Smooth muscle cell (in vitro differentiated cells): ENCODE results near the gene NPPA. TPM values are rescaled to one million over a fixed set of nuclear protein-coding genes. Genes with fewer than 3 reads are reported as not detected.

Experiments
- DNase-seq: peaks from one replicate; lab custom pipeline; 2025; ENCODE audit not compliant: unreplicated experiment; lab: John Stamatoyannopoulos, UW
- H2AFZ ChIP-seq: fragments of 200-600 bp; sonication (generic); 2 replicates; pipeline ENCODE4 v1.6.0; 2016; ENCODE audit warnings: antibody characterized with exemption, low read depth, mild to moderate bottlenecking
- H3F3A ChIP-seq: fragments of 200-600 bp; sonication (generic); 2 replicates; pipeline ENCODE4 v1.6.0; 2017; ENCODE audit warnings: antibody characterized with exemption, low read depth
- H3K27ac ChIP-seq: fragments of 200-600 bp; sonication (generic); 2 replicates; pipeline ENCODE4 v1.5.1; 2016; ENCODE audit warnings: low read depth, mild to moderate bottlenecking
- H3K27me3 ChIP-seq: fragments of 200-600 bp; sonication (generic); 2 replicates; pipeline ENCODE4 v1.6.1; 2016; ENCODE audit warnings: low read depth, mild to moderate bottlenecking
- H3K36me3 ChIP-seq: fragments of 200-600 bp; sonication (generic); 2 replicates; pipeline ENCODE4 v1.5.1; 2016; ENCODE audit warnings: low read depth
- H3K4me1 ChIP-seq: fragments of 200-600 bp; sonication (generic); 2 replicates; pipeline ENCODE4 v1.5.1; 2016; ENCODE audit warnings: low read depth
- H3K4me2 ChIP-seq: fragments of 200-600 bp; sonication (generic); 2 replicates; pipeline ENCODE4 v1.6.0; 2016; ENCODE audit warnings: mild to moderate bottlenecking
- H3K4me3 ChIP-seq: fragments of 200-600 bp; sonication (generic); 2 replicates; pipeline ENCODE4 v1.5.1; 2016; ENCODE audit warnings: mild to moderate bottlenecking
- H3K79me2 ChIP-seq: fragments of 200-600 bp; sonication (generic); 2 replicates; pipeline ENCODE4 v1.6.0; 2016; ENCODE audit warnings: low read depth, mild to moderate bottlenecking
- H3K9ac ChIP-seq: fragments of 200-600 bp; sonication (generic); 2 replicates; pipeline ENCODE4 v1.6.0; 2016; ENCODE audit warnings: low read depth
- H3K9me3 ChIP-seq: fragments of 200-600 bp; sonication (generic); replicated peaks from 2 replicates; pipeline ENCODE4 v1.5.1; 2016; ENCODE audit warnings: low read depth
- H4K20me1 ChIP-seq: fragments of 200-600 bp; sonication (generic); 2 replicates; pipeline ENCODE4 v1.6.0; 2016; ENCODE audit warnings: low read depth
- CTCF ChIP-seq: fragments of 200-600 bp; sonication (generic); IDR thresholded peaks from 2 replicates; pipeline ENCODE4 v1.5.1; 2017; ENCODE audit warnings: borderline replicate concordance, mild to moderate bottlenecking, antibody characterized with exemption; ENCODE audit not compliant: insufficient read depth, poor library complexity, severe bottlenecking
- WGBS: methylation state at CpG from one replicate; pipeline ENCODE4 v1.1.7; 2016; ENCODE audit warnings: low lambda C conversion rate; 5-methylcytosine and 5-hydroxymethylcytosine counted together
- polyA plus RNA-seq: library from polyadenylated mRNA; unstranded; fragments of >200 nt; fragmentation: Nextera tagmentation; extraction: Ambion mirVana; gene quantifications from 2 replicates; pipeline ENCODE4 v1.2.1, GENCODE V29; 2016
- total RNA-seq: library from RNA; depleted of rRNA; stranded (reverse); fragments of >200 nt; gene quantifications from 2 replicates; pipeline ENCODE4 v1.2.3, GENCODE V29; 2014

Gene NPPA
- total and polyA plus RNA-seq, 2 experiments from 2014 or later = 0.48 TPM; not detected in 1

- no peak for TF ChIP-seq CTCF
- no peak overlapping the region for H3K4me3 ChIP-seq
- DNase-seq = no peak
- 77% methylated on average over 1 of the region's 1 CpG for WGBS
- no peak overlapping the region for H3K27ac ChIP-seq
- H3K79me2 ChIP-seq = no peaks in the 10 kb centered on the region
- H3F3A ChIP-seq = no peaks in the 10 kb centered on the region
- H2AFZ ChIP-seq = no peak overlapping the region
- H3K4me2 ChIP-seq = no peak overlapping the region
- H4K20me1 ChIP-seq = no peaks in the 10 kb centered on the region
- no peaks in the 10 kb centered on the region for H3K9me3 ChIP-seq
- no peaks in the 10 kb centered on the region for H3K36me3 ChIP-seq
- H3K9ac ChIP-seq = no peak overlapping the region
- H3K4me1 ChIP-seq = no peaks in the 10 kb centered on the region
- H3K27me3 ChIP-seq = peaks cover 33% of the 10 kb centered on the region
Measured at GRCh38 chr1:11860587-11860986, 13.0 kb upstream of the NPPA start.

GRCh38 chr1:11860083-11860482, 12.5 kb upstream of the NPPA start:
- H3F3A ChIP-seq = no peaks in the 10 kb centered on the region
- no peak overlapping the region for H3K9ac ChIP-seq
- no peaks in the 10 kb centered on the region for H3K36me3 ChIP-seq
- H3K4me2 ChIP-seq = no peak overlapping the region
- no peak overlapping the region for H3K4me3 ChIP-seq
- DNase-seq = no peak
- no peak for TF ChIP-seq CTCF
- 83% methylated on average over 2 of the region's 2 CpGs for WGBS
- H3K79me2 ChIP-seq = no peaks in the 10 kb centered on the region
- H4K20me1 ChIP-seq = no peaks in the 10 kb centered on the region
- no peak overlapping the region for H3K27ac ChIP-seq
- no peaks in the 10 kb centered on the region for H3K9me3 ChIP-seq
- H2AFZ ChIP-seq = no peak overlapping the region
- no peaks in the 10 kb centered on the region for H3K4me1 ChIP-seq
- peaks cover 33% of the 10 kb centered on the region for H3K27me3 ChIP-seq

- no peak overlapping the region for H2AFZ ChIP-seq
- H3F3A ChIP-seq = no peaks in the 10 kb centered on the region
- no peaks in the 10 kb centered on the region for H3K79me2 ChIP-seq
- DNase-seq = peak; percentile 51
- H4K20me1 ChIP-seq = no peaks in the 10 kb centered on the region
- H3K27ac ChIP-seq = no peak overlapping the region
- H3K4me1 ChIP-seq = no peaks in the 10 kb centered on the region
- no peaks in the 10 kb centered on the region for H3K36me3 ChIP-seq
- H3K27me3 ChIP-seq = peaks cover 33% of the 10 kb centered on the region
- H3K9me3 ChIP-seq = no peaks in the 10 kb centered on the region
- H3K4me2 ChIP-seq = peak overlapping the region; percentile 16
- TF ChIP-seq CTCF = no peak
- H3K4me3 ChIP-seq = no peak overlapping the region
- no peak overlapping the region for H3K9ac ChIP-seq
- WGBS = 5% methylated on average over 50 of the region's 53 CpGs
Measured at GRCh38 chr1:11858968-11859871, 11.6 kb upstream of the NPPA start.

GRCh38 chr1:11858613-11858967, 11.0 kb upstream of the NPPA start, which contains the start of gene NPPB:
NPPB (minus strand) TSS chr1:11858945; CDS start chr1:11858833, 112 bp downstream.
- Histone ChIP-seq H3K27ac (no peak within 1 kb of the TSS), H4K20me1 (no peaks in the 10 kb centered on the region), H3K9me3 (no peaks in the 10 kb centered on the region), H3K4me1 (no peaks in the 10 kb centered on the region), H2AFZ (no peak within 1 kb of the TSS), H3K36me3 (no peaks in the 10 kb centered on the region), H3K4me2 (peak within 1 kb of the TSS; percentile 16), H3K4me3 (no peak within 1 kb of the TSS), H3K27me3 (peaks cover 33% of the 10 kb centered on the region), H3K79me2 (no peaks in the 10 kb centered on the region), H3K9ac (no peak within 1 kb of the TSS), H3F3A (no peaks in the 10 kb centered on the region)
- no peak for DNase-seq
- 27% methylated on average over 16 of the region's 16 CpGs for WGBS
- no peak for TF ChIP-seq CTCF
